Neural crest cell (in vitro differentiated cells): Measurements from ENCODE around the gene SOX8. TPM values are rescaled to one million over a fixed set of nuclear protein-coding genes. Genes with fewer than 3 reads are reported as not detected.

Experiments
- DNase-seq: peaks from one replicate; pipeline ENCODE4 v3.0.0; 2021; ENCODE audit warnings: low read depth, mixed read lengths, low spot score
- H3K27ac Mint-ChIP-seq: one replicate; pipeline ENCODE4 v1.8.0; 2021; ENCODE audit warnings: mild to moderate bottlenecking, mixed read lengths; ENCODE audit not compliant: unreplicated experiment
- H3K27me3 Mint-ChIP-seq: 2 replicates; pipeline ENCODE4 v1.8.0; 2021; ENCODE audit warnings: low read depth, mild to moderate bottlenecking, mixed read lengths
- H3K36me3 Mint-ChIP-seq: 2 replicates; pipeline ENCODE4 v1.8.0; 2021; ENCODE audit warnings: low read depth, mild to moderate bottlenecking, mixed read lengths
- H3K4me1 Mint-ChIP-seq: 2 replicates; pipeline ENCODE4 v1.8.0; 2021; ENCODE audit warnings: mixed read lengths
- H3K4me3 Mint-ChIP-seq: one replicate; pipeline ENCODE4 v1.8.0; 2021; ENCODE audit warnings: mild to moderate bottlenecking, mixed read lengths
- H3K9me3 Mint-ChIP-seq: 2 replicates; pipeline ENCODE4 v1.8.0; 2021; ENCODE audit warnings: mixed read lengths
- CTCF ChIP-seq: fragments of 200-600 bp; sonication (generic); conservative IDR thresholded peaks from 2 replicates; pipeline ENCODE4 v1.5.0; 2021; ENCODE audit warnings: antibody characterized with exemption, mild to moderate bottlenecking
- total RNA-seq: library from RNA; stranded (reverse); gene quantifications from 2 replicates; pipeline ENCODE4 v1.2.1, GENCODE V29; 2021

Gene SOX8
- total RNA-seq, 1 donor from 2014 or later, result 19.4 TPM

DNA sequence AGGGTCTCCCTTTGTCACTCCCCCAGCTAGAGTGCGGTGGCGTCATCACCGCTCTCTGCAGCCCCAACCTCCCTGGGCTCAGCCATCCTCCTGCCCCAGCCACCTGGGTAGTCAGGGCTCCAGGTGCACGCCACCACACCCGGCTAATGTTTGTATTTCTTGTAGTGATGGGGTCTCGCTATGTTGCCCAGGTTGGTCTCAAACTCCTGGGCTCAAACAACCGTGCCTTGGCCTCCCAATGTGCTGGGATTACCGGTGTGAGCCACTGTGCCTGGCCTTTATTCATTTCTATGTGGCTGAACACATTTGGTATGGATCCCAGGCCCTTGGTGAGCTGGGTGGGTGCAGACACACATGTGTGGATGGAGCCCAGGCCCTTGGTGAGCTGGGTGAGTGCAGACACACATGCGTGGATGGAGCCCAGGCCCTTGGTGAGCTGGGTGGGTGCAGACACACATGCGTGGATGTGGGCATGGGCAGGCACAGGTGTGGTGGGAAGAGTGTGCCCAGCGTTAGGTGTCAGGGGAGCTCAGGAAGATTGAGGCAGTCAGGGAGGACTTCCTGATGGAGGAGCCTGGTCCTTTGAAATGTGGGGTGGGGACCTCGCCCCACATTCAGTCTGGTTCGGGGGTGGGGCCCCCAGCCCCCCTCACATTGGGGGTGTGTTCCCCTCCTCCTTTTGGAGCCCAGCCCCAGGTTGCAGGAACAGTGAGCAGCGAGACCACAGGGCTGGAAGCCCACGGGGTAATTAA is 37.1 kb downstream of the SOX8 start:
- peaks cover 6% of the 10 kb centered on the region for H3K4me1 Mint-ChIP-seq
- no peaks in the 10 kb centered on the region for H3K27me3 Mint-ChIP-seq
- H3K36me3 Mint-ChIP-seq, result no peaks in the 10 kb centered on the region
- H3K9me3 Mint-ChIP-seq, result no peaks in the 10 kb centered on the region
- no peak for DNase-seq
- H3K27ac Mint-ChIP-seq, result no peak overlapping the region
- no peak for TF ChIP-seq CTCF
- H3K4me3 Mint-ChIP-seq, result no peak overlapping the region

DNA sequence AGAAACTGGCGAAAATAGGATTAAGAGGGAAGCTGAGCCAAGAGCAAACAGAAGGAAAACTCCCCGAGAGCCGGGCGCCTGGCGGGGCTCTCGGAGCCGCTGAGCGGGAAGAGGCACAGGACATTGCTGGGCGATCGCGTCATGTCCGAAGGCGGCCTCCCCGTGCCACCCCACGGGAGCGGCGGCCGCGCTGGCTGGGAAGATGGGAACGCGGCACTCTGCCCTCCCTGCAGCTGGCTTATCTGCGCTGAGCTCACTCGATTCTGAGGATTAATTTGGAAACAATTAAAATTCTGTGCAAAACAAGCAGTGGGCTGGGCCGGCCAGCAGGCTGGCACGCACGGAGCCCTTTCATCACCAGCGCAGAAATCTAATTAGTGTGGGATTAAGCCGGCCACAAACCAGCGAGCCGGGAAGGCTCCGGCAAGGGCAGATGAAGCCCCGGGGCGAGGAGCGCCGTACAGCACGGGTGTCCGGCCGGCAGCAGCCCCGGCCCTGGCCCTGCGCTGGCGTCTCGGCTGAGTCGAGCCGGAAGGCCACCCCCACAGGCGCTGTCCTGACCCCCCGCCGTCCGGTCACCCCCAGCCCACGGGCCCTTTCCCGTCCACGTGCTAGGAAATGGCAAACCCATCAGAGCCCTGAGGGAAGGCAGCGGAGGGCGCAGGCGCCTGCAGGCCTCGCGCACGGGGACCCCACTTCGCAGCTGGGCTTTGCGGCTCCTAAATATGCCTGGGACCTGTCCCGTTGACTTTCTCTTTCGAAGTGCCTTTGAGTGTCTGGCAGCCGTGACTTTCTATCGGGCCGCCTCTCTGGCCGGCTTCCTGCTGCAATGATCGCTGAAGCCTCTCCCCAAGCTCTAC is 37.9 kb downstream of the SOX8 start:
- Mint-ChIP-seq H3K4me3 (no peak overlapping the region), H3K27me3 (no peaks in the 10 kb centered on the region), H3K36me3 (no peaks in the 10 kb centered on the region), H3K4me1 (peaks cover 6% of the 10 kb centered on the region), H3K27ac (no peak overlapping the region), H3K9me3 (no peaks in the 10 kb centered on the region)
- no peak for TF ChIP-seq CTCF
- no peak for DNase-seq

GRCh38 chr16:1020091-1020399 is 38.5 kb downstream of the SOX8 start:
- no peak for DNase-seq
- Mint-ChIP-seq H3K27me3 (no peaks in the 10 kb centered on the region), H3K27ac (no peak overlapping the region), H3K4me1 (peaks cover 6% of the 10 kb centered on the region), H3K36me3 (no peaks in the 10 kb centered on the region), H3K9me3 (no peaks in the 10 kb centered on the region), H3K4me3 (no peak overlapping the region)
- TF ChIP-seq CTCF, result no peak

GRCh38 chr16:1020591-1020990 is 39.0 kb downstream of the SOX8 start:
- Mint-ChIP-seq H3K27ac (no peak overlapping the region), H3K4me3 (no peak overlapping the region), H3K9me3 (no peaks in the 10 kb centered on the region), H3K36me3 (no peaks in the 10 kb centered on the region), H3K4me1 (peaks cover 6% of the 10 kb centered on the region), H3K27me3 (no peaks in the 10 kb centered on the region)
- DNase-seq, result no peak
- TF ChIP-seq CTCF, result no peak

DNA sequence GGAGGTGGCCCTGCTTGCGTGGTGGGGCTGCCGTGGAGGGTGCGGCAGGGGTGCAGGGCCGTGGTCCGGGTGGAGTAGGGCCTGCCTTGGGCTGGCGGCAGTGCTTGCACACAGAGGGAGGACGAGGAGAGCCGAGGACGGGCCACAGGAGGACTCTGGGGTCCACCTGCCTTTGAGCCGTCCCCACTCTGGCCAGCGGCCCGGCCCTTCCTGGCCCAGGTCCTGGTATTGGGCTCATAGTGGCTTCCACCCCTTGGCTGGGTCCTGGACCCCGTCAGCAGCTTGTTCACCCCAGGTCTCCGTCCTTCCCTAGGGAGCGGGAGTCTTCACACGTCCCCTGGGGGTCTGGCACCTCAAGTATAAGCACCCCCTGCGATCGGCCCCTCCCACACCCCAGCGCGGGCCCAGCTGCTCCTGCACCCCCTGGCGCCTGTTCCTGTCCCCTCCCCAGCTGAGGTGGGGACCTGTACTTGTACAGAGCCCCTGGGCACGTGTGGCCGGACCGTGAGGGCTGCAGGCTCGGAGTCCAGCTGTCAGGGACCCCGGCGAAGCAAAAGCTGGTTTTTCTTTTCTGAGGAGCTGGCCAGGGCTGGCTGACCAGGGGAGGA is 40.1 kb downstream of the SOX8 start:
- Mint-ChIP-seq H3K4me1 (peaks cover 10% of the 10 kb centered on the region), H3K27ac (no peak overlapping the region), H3K4me3 (no peak overlapping the region), H3K36me3 (no peaks in the 10 kb centered on the region), H3K27me3 (no peaks in the 10 kb centered on the region), H3K9me3 (no peaks in the 10 kb centered on the region)
- DNase-seq, result no peak
- no peak for TF ChIP-seq CTCF
